Measurements from ENCODE around the gene METAP1D. TPM values are rescaled to one million over a fixed set of nuclear protein-coding genes. Genes with fewer than 3 reads are reported as not detected.

METAP1D gene
- total RNA-seq, 1 experiment from 2014 or later: 5.2 TPM

DNA sequence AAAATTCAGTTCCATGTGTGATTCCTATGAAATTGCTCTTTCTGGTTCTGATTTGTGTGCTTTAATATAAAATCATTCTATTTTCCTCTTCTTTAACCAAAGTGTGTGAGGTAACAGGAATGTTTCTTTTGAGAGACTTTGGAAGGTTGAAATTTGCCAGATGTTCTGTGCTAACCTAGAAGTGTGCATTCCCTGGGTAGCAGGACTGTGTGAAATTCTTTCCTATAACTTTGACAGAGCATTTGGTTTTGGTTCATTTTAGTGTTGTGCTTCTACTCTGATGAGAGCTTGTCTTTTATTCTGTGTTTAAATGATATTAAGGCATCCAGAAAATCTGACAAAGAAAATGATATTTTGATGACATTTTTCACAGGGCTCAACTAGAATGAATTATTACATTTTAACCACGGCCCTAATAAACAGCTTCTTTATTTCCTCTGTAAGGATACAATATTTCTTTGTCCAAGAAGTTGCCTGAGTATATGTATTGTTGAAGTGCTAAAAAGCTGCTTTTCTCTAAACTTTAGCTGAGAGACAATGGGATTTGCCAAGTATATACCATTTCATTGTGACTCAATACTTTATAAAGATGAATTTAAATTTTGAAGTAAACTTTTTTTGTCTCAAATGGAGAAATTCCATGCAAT lies 50.8 kb downstream of the METAP1D start:
- Histone ChIP-seq H2BK20ac (ENCODE audit: low read depth, low read length, poor library complexity, severe bottlenecking) (no peak overlapping the region), H3K4me1 (ENCODE audit: insufficient read depth, low read length) (no peaks in the 10 kb centered on the region), H2AFZ (ENCODE audit: low read length) (no peak overlapping the region), H3K27me3 (ENCODE audit: insufficient read depth, low read length) (no peaks in the 10 kb centered on the region), H3K9ac (ENCODE audit: extremely low read depth, insufficient read length, low read length) (no peak overlapping the region), H3K18ac (ENCODE audit: insufficient read length, low read depth, low read length) (no peak overlapping the region), H2BK15ac (ENCODE audit: low read depth, low read length) (no peak overlapping the region), H4K20me1 (ENCODE audit: control insufficient read depth, insufficient read depth, insufficient read length) (no peaks in the 10 kb centered on the region), H2BK120ac (ENCODE audit: low read depth, low read length, poor library complexity, severe bottlenecking) (no peak overlapping the region), H3K56ac (ENCODE audit: insufficient read length, low read depth, low read length) (no peak overlapping the region), H2BK5ac (ENCODE audit: insufficient read length, low read length) (no peak overlapping the region), H2BK12ac (ENCODE audit: insufficient read length, low read depth, low read length) (no peak overlapping the region), H2AK5ac (ENCODE audit: insufficient read length, low read length) (no peak overlapping the region), H3K79me2 (ENCODE audit: insufficient read depth, low read length) (no peaks in the 10 kb centered on the region), H3K9me3 (ENCODE audit: control insufficient read depth, low read depth, low read length) (no peaks in the 10 kb centered on the region), H3K23ac (ENCODE audit: insufficient read length, low read depth, low read length) (no peak overlapping the region), H3K4ac (ENCODE audit: low read depth, low read length) (no peak overlapping the region), H4K91ac (ENCODE audit: insufficient read length, low read depth, low read length) (no peak overlapping the region), H3K79me1 (ENCODE audit: insufficient read depth, low read depth, low read length, poor library complexity, severe bottlenecking) (no peaks in the 10 kb centered on the region), H4K5ac (ENCODE audit: insufficient read length, low read depth, low read length) (no peak overlapping the region), H3K27ac (ENCODE audit: insufficient read length, low read depth, low read length) (no peak overlapping the region), H3T11ph (ENCODE audit: low read length) (no peak overlapping the region), H3K14ac (ENCODE audit: insufficient read depth, low read length) (no peak overlapping the region), H3K23me2 (ENCODE audit: insufficient read length, low read depth, low read length, poor library complexity, severe bottlenecking) (no peaks in the 10 kb centered on the region), H4K8ac (replicated peaks; ENCODE audit: insufficient read length, low read depth, low read length) (no peak overlapping the region), H3K4me2 (ENCODE audit: insufficient read depth, insufficient read length, low read length) (no peak overlapping the region)
- Mint-ChIP-seq H3K27ac (no peak overlapping the region), H3K4me3 (no peak overlapping the region), H3K36me3 (ENCODE audit: insufficient read depth in 1 of 3, low read depth in 3 of 3) (no peaks in the 10 kb centered on the region), H3K9me3 (no peaks in the 10 kb centered on the region), H3K4me1 (no peaks in the 10 kb centered on the region), H3K27me3 (ENCODE audit: low read depth) (no peaks in the 10 kb centered on the region)
- whole genome bisulfite sequencing (ENCODE audit: extremely low coverage, insufficient read length, low lambda C conversion rate): no CpG with 5 or more reads among the region's 1 CpG
- no peak for DNase-seq
- TF ChIP-seq, protein P1, sequence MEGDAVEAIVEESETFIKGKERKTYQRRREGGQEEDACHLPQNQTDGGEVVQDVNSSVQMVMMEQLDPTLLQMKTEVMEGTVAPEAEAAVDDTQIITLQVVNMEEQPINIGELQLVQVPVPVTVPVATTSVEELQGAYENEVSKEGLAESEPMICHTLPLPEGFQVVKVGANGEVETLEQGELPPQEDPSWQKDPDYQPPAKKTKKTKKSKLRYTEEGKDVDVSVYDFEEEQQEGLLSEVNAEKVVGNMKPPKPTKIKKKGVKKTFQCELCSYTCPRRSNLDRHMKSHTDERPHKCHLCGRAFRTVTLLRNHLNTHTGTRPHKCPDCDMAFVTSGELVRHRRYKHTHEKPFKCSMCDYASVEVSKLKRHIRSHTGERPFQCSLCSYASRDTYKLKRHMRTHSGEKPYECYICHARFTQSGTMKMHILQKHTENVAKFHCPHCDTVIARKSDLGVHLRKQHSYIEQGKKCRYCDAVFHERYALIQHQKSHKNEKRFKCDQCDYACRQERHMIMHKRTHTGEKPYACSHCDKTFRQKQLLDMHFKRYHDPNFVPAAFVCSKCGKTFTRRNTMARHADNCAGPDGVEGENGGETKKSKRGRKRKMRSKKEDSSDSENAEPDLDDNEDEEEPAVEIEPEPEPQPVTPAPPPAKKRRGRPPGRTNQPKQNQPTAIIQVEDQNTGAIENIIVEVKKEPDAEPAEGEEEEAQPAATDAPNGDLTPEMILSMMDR (conservative IDR thresholded peaks at IDR 0.05): no peak
